ENCODE data around the gene ACOT7. TPM values are rescaled to one million over a fixed set of nuclear protein-coding genes. Genes with fewer than 3 reads are reported as not detected.

The ACOT7 gene
- total RNA-seq, 1 donor from 2014 or later = 40.0 TPM

GRCh38 chr1:6266641-6267040, 126.9 kb downstream of the ACOT7 start:
- no peak for DNase-seq (ENCODE audit: extremely low spot score, unreplicated experiment)

GRCh38 chr1:6265151-6265550, 128.4 kb downstream of the ACOT7 start:
- H3K4me1 Mint-ChIP-seq (ENCODE audit: unreplicated experiment) = peaks cover 19% of the 10 kb centered on the region
- no peak for TF ChIP-seq CTCF (conservative IDR thresholded peaks at IDR 0.05)
- no peaks in the 10 kb centered on the region for H3K9me3 Mint-ChIP-seq
- DNase-seq (ENCODE audit: extremely low spot score, unreplicated experiment) = no peak
- H3K27me3 Mint-ChIP-seq = peaks cover 7% of the 10 kb centered on the region
- H3K27ac Mint-ChIP-seq = no peak overlapping the region
- H3K36me3 Mint-ChIP-seq = no peaks in the 10 kb centered on the region
- H3K4me3 Mint-ChIP-seq = no peak overlapping the region

More at GRCh38 chr1:6266641-6267040, 126.9 kb downstream of the ACOT7 start:
- TF ChIP-seq CTCF (conservative IDR thresholded peaks at IDR 0.05) = no peak
- H3K36me3 Mint-ChIP-seq = no peaks in the 10 kb centered on the region
- H3K4me3 Mint-ChIP-seq = no peak overlapping the region
- H3K9me3 Mint-ChIP-seq = no peaks in the 10 kb centered on the region
- peaks cover 29% of the 10 kb centered on the region for H3K4me1 Mint-ChIP-seq (ENCODE audit: unreplicated experiment)
- no peak overlapping the region for H3K27ac Mint-ChIP-seq
- H3K27me3 Mint-ChIP-seq = peaks cover 7% of the 10 kb centered on the region

GRCh38 chr1:6263716-6264115, 129.9 kb downstream of the ACOT7 start:
- H3K27me3 Mint-ChIP-seq = peaks cover 18% of the 10 kb centered on the region
- H3K36me3 Mint-ChIP-seq = no peaks in the 10 kb centered on the region
- no peak for DNase-seq (ENCODE audit: extremely low spot score, unreplicated experiment)
- peaks cover 13% of the 10 kb centered on the region for H3K4me1 Mint-ChIP-seq (ENCODE audit: unreplicated experiment)
- H3K9me3 Mint-ChIP-seq = no peaks in the 10 kb centered on the region
- no peak overlapping the region for H3K27ac Mint-ChIP-seq
- H3K4me3 Mint-ChIP-seq = no peak overlapping the region
- no peak for TF ChIP-seq CTCF (conservative IDR thresholded peaks at IDR 0.05)

GRCh38 chr1:6262555-6263420, 130.8 kb downstream of the ACOT7 start:
- DNase-seq (ENCODE audit: extremely low spot score, unreplicated experiment) = no peak
- TF ChIP-seq CTCF (conservative IDR thresholded peaks at IDR 0.05) = no peak
- Mint-ChIP-seq H3K4me1 (ENCODE audit: unreplicated experiment) (peaks cover 6% of the 10 kb centered on the region), H3K4me3 (no peak overlapping the region), H3K9me3 (no peaks in the 10 kb centered on the region), H3K27ac (no peak overlapping the region), H3K27me3 (peaks cover 21% of the 10 kb centered on the region), H3K36me3 (no peaks in the 10 kb centered on the region)

- no peaks in the 10 kb centered on the region for H3K9me3 Mint-ChIP-seq
- peaks cover 4% of the 10 kb centered on the region for H3K4me1 Mint-ChIP-seq (ENCODE audit: unreplicated experiment)
- H3K36me3 Mint-ChIP-seq = no peaks in the 10 kb centered on the region
- TF ChIP-seq CTCF (conservative IDR thresholded peaks at IDR 0.05) = no peak
- peaks cover 30% of the 10 kb centered on the region for H3K27me3 Mint-ChIP-seq
- H3K27ac Mint-ChIP-seq = peak overlapping the region; percentile 80
- peak overlapping the region; percentile 77 for H3K4me3 Mint-ChIP-seq
- DNase-seq (ENCODE audit: extremely low spot score, unreplicated experiment) = no peak
Measured at GRCh38 chr1:6261615-6261995, 132.0 kb downstream of the ACOT7 start.

All from type B pancreatic cell (in vitro differentiated cells).